ENCODE measurements around the gene CHST11.

The CHST11 gene

DNA sequence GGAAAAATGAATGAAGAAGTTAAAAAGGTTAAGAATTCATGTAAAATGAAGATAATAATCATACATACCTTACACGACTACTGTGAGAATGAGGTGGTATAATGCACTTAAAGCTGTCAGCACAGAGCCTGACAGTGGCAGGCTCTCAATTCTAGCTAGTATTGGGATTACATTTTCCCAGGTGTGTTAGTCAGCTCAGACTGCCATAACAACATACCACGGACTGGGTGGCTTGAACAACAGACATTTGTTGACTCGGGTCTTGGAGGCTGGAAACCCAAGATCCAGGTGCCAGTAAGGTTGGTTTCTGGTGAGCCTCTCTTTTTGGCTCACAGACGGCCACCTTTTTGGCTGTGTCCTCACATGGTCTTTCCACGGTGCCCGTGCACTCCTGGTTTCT is 167.8 kb downstream of the CHST11 start:
- TF ChIP-seq, protein P1, sequence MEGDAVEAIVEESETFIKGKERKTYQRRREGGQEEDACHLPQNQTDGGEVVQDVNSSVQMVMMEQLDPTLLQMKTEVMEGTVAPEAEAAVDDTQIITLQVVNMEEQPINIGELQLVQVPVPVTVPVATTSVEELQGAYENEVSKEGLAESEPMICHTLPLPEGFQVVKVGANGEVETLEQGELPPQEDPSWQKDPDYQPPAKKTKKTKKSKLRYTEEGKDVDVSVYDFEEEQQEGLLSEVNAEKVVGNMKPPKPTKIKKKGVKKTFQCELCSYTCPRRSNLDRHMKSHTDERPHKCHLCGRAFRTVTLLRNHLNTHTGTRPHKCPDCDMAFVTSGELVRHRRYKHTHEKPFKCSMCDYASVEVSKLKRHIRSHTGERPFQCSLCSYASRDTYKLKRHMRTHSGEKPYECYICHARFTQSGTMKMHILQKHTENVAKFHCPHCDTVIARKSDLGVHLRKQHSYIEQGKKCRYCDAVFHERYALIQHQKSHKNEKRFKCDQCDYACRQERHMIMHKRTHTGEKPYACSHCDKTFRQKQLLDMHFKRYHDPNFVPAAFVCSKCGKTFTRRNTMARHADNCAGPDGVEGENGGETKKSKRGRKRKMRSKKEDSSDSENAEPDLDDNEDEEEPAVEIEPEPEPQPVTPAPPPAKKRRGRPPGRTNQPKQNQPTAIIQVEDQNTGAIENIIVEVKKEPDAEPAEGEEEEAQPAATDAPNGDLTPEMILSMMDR (IDR thresholded peaks at IDR 0.05) = no peak

DNA sequence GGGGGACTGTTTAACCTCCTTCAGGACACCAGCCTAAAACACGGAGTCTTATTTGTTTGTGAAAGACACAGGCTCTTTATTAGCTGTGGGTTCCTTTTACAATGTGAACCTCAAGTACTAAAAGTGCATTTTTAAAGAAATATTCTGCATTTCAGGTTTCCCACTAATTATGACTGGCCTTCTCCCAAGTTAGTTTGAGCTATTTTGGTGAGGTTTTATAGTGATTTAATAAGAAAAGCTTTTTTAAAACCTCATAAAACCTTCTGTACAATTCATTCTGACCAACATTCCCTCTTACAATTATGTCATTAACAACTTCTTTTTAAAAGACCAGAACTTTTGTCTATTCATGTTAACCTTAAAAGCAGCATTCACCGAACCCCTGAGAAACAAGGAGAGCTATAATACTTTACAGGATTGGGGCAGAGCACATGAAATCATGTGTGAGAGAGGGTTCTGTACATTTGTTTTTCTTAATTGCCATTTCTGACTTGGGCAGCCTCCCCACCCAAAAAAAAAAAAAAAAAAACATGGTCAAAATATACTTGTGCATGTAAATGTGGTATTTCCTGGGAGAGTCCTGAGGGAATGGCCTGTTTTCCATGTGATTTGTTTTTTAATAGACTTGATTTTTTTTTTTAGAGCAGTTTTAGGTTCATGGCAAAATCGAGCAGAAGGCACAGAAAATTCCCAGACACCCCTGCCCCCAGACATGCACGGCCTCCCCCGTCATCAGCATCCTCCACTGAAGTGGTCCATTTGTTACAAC is 169.5 kb downstream of the CHST11 start:
- TF ChIP-seq, protein P1 (IDR thresholded peaks at IDR 0.05) = no peak

- TF ChIP-seq, protein P1 (IDR thresholded peaks at IDR 0.05) = no peak
These were observed 170.7 kb downstream of the CHST11 start for GRCh38 chr12:104627231-104627989.

GRCh38 chr12:104627990-104628830 is 171.5 kb downstream of the CHST11 start:
- TF ChIP-seq, protein P1 (IDR thresholded peaks at IDR 0.05) = no peak

- TF ChIP-seq, protein P1 (IDR thresholded peaks at IDR 0.05) = no peak
These were observed 172.0 kb downstream of the CHST11 start for GRCh38 chr12:104628831-104629135.

GRCh38 chr12:104630230-104630670 is 173.5 kb downstream of the CHST11 start:
- TF ChIP-seq, protein P1 (IDR thresholded peaks at IDR 0.05) = no peak

DNA sequence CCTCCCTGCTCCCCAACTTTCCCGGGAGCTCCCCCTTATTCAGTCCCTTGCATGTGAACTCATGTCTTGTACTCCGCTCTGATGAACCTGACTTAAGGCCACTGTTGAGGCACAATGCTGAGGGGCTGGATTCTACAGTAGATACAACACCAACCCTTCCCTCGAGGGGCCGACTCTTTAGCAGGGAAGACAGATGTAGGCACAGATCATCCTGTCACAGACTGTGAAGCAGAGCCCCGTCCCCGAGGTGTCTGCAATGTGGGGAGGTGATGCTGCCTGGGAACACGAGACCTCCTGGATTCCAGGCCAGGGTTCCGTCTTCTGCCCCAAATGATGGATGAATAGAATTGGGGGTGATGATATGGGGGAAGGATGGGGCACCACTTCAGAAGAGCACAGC is 175.1 kb downstream of the CHST11 start:
- TF ChIP-seq, protein P1 (IDR thresholded peaks at IDR 0.05) = no peak
